GM23338 (cell line): ENCODE results near the gene PUDP. TPM values are rescaled to one million over a fixed set of nuclear protein-coding genes. Genes with fewer than 3 reads are reported as not detected.

Source experiments
- ATAC-seq: fragments of 200-7000 bp; cut with Tn5 transposase; 3 replicates; pipeline ENCODE4 v1.9.1; 2020
- DNase-seq: peaks from one replicate; pipeline ENCODE4 v3.0.0-alpha.2; 2015; ENCODE audit warnings: low spot score
- H2AFZ ChIP-seq: fragments of 200-600 bp; sonication (generic); 2 replicates; pipeline ENCODE4 v1.8.0; 2016; ENCODE audit warnings: antibody characterized with exemption, mild to moderate bottlenecking, moderate library complexity
- H3F3A ChIP-seq: fragments of 200-600 bp; sonication (generic); replicated peaks from 2 replicates; pipeline ENCODE4 v1.8.0; 2017; ENCODE audit warnings: antibody characterized with exemption, mixed run types, low read depth
- H3K27ac ChIP-seq: fragments of 200-600 bp; sonication (generic); 2 replicates; pipeline ENCODE4 v1.6.1; 2016; ENCODE audit warnings: low read depth
- H3K27me3 ChIP-seq: fragments of 200-600 bp; sonication (generic); 2 replicates; pipeline ENCODE4 v1.8.0; 2016; ENCODE audit warnings: mild to moderate bottlenecking, mixed run types, moderate library complexity; ENCODE audit not compliant: insufficient read depth
- H3K36me3 ChIP-seq: fragments of 200-600 bp; sonication (generic); 2 replicates; pipeline ENCODE4 v1.8.0; 2016; ENCODE audit warnings: mild to moderate bottlenecking; ENCODE audit not compliant: insufficient read depth
- H3K4me1 ChIP-seq: fragments of 200-600 bp; sonication (generic); 2 replicates; pipeline ENCODE4 v1.8.0; 2016; ENCODE audit warnings: mild to moderate bottlenecking, moderate library complexity; ENCODE audit not compliant: insufficient read depth
- H3K4me2 ChIP-seq: fragments of 200-600 bp; sonication (generic); 2 replicates; pipeline ENCODE4 v1.7.1; 2017; ENCODE audit warnings: mixed run types
- H3K4me3 ChIP-seq: fragments of 200-600 bp; sonication (generic); 2 replicates; pipeline ENCODE4 v1.6.1; 2016; ENCODE audit warnings: mixed run types
- H3K79me2 ChIP-seq: fragments of 200-600 bp; sonication (generic); replicated peaks from 2 replicates; pipeline ENCODE4 v1.8.0; 2017; ENCODE audit warnings: mild to moderate bottlenecking; ENCODE audit not compliant: insufficient read depth
- H3K9me2 ChIP-seq: fragments of 200-600 bp; sonication (generic); 2 replicates; pipeline ENCODE4 v1.8.0; 2017; ENCODE audit not compliant: insufficient read depth
- H4K20me1 ChIP-seq: fragments of 200-600 bp; sonication (generic); replicated peaks from 2 replicates; pipeline ENCODE4 v1.8.0; 2017; ENCODE audit warnings: mild to moderate bottlenecking; ENCODE audit not compliant: insufficient read depth
- H3K27ac Mint-ChIP-seq: 2 replicates; pipeline ENCODE4 v1.8.0; 2020; ENCODE audit warnings: inconsistent platforms, mild to moderate bottlenecking, moderate library complexity, mixed read lengths
- H3K27me3 Mint-ChIP-seq: 3 replicates; pipeline ENCODE4 v1.8.0; 2022; ENCODE audit warnings: low read depth, mild to moderate bottlenecking, moderate library complexity, mixed read lengths, inconsistent platforms; ENCODE audit not compliant: insufficient read depth, poor library complexity
- H3K36me3 Mint-ChIP-seq: 3 replicates; pipeline ENCODE4 v1.8.0; 2021; ENCODE audit warnings: low read depth, mild to moderate bottlenecking, inconsistent platforms, moderate library complexity, mixed read lengths
- H3K4me1 Mint-ChIP-seq: 3 replicates; pipeline ENCODE4 v1.8.0; 2020; ENCODE audit warnings: mild to moderate bottlenecking, inconsistent platforms, mixed read lengths
- H3K4me3 Mint-ChIP-seq: 3 replicates; pipeline ENCODE4 v1.8.0; 2021; ENCODE audit warnings: moderate library complexity, mild to moderate bottlenecking, inconsistent platforms, mixed read lengths
- H3K9me3 Mint-ChIP-seq: 3 replicates; pipeline ENCODE4 v1.8.0; 2020; ENCODE audit warnings: moderate library complexity, mild to moderate bottlenecking, inconsistent platforms, mixed read lengths
- EZH2 ChIP-seq: fragments of 200-600 bp; sonication (generic); IDR thresholded peaks from one replicate; pipeline ENCODE4 v1.8.0; 2017; ENCODE audit warnings: antibody characterized with exemption, mild to moderate bottlenecking, low read depth; ENCODE audit not compliant: unreplicated experiment
- polyA plus RNA-seq: library from polyadenylated mRNA; unstranded; fragments of >200 nt; fragmentation: Nextera tagmentation; extraction: Ambion mirVana; gene quantifications from 2 replicates; pipeline ENCODE4 v1.2.1, GENCODE V29; 2016
- total RNA-seq: library from RNA; depleted of rRNA; stranded (reverse); fragments of >200 nt; shearing (Covaris generic); gene quantifications from 2 replicates; pipeline ENCODE4 v1.2.3, GENCODE V29; 2014
- TF ChIP-seq, protein P1 (sequence below), 2 experiments: fragments of 200-600 bp in 1 of 2; sonication (generic) in 1 of 2; conservative IDR thresholded peaks; 2 replicates each; pipeline versions ENCODE4 v1.5.1 to v1.6.1; 2016 to 2017; ENCODE audit warnings: antibody characterized with exemption in 2 of 2, low read depth in 2 of 2, mild to moderate bottlenecking in 2 of 2, moderate library complexity in 1 of 2
- TF ChIP-seq, protein P2 (sequence below): IDR thresholded peaks from one replicate; pipeline ENCODE4 v1.6.1; 2018; ENCODE audit warnings: antibody characterized with exemption; ENCODE audit not compliant: unreplicated experiment

The PUDP gene
- total and polyA plus RNA-seq, 2 experiments from 2014 or later = 17.2 to 22.4 TPM

DNA sequence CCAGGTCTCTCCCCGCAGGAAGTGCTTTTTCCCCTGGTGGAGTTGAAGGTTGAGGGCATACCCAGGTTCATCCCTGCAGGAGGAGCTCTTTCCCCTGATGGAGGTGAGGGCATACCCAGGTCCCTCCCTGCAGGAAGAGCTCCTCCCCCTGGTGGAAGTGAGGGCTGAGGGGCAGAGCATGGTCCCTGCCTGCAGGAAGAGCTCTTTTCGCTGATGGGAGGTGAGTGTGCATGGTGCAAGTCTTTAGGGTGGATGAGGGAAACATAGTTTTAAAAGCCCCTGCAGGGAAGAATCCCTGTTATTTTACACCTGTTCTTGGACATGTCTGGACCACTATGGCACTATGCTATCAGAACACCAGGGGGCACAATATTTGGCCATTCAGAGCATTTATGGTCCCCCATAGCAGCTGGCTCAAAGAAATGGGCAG lies 43.7 kb upstream of the PUDP start:
- H3K4me3 Mint-ChIP-seq = no peak overlapping the region
- Histone ChIP-seq H3K4me1 (no peaks in the 10 kb centered on the region), H3K27ac (no peak overlapping the region), H3K36me3 (no peaks in the 10 kb centered on the region), H2AFZ (no peak overlapping the region), H3K4me2 (no peak overlapping the region), H3K79me2 (no peaks in the 10 kb centered on the region), H3K27me3 (no peaks in the 10 kb centered on the region), H3K4me3 (no peak overlapping the region), H4K20me1 (no peaks in the 10 kb centered on the region), H3F3A (no peaks in the 10 kb centered on the region), H3K9me2 (no peaks in the 10 kb centered on the region)
- H3K4me1 Mint-ChIP-seq = peaks cover 10% of the 10 kb centered on the region; the same call in 2 of the 3 replicates
- peaks cover 5% of the 10 kb centered on the region for H3K9me3 Mint-ChIP-seq
- no peak overlapping the region for H3K27ac Mint-ChIP-seq
- peaks cover 4% of the 10 kb centered on the region for H3K27me3 Mint-ChIP-seq
- peaks cover 5% of the 10 kb centered on the region; the same call in 2 of the 3 replicates for H3K36me3 Mint-ChIP-seq
- ATAC-seq (peak; percentile 81), DNase-seq (peak; percentile 51)
- no peak for TF ChIP-seq EZH2
- TF ChIP-seq, protein P1, sequence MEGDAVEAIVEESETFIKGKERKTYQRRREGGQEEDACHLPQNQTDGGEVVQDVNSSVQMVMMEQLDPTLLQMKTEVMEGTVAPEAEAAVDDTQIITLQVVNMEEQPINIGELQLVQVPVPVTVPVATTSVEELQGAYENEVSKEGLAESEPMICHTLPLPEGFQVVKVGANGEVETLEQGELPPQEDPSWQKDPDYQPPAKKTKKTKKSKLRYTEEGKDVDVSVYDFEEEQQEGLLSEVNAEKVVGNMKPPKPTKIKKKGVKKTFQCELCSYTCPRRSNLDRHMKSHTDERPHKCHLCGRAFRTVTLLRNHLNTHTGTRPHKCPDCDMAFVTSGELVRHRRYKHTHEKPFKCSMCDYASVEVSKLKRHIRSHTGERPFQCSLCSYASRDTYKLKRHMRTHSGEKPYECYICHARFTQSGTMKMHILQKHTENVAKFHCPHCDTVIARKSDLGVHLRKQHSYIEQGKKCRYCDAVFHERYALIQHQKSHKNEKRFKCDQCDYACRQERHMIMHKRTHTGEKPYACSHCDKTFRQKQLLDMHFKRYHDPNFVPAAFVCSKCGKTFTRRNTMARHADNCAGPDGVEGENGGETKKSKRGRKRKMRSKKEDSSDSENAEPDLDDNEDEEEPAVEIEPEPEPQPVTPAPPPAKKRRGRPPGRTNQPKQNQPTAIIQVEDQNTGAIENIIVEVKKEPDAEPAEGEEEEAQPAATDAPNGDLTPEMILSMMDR (conservative IDR thresholded peaks at IDR 0.05; ENCODE audit: low read depth in 2 of 2) = peak; percentile 55 to 65; a peak in 3 of 4 replicates

DNA sequence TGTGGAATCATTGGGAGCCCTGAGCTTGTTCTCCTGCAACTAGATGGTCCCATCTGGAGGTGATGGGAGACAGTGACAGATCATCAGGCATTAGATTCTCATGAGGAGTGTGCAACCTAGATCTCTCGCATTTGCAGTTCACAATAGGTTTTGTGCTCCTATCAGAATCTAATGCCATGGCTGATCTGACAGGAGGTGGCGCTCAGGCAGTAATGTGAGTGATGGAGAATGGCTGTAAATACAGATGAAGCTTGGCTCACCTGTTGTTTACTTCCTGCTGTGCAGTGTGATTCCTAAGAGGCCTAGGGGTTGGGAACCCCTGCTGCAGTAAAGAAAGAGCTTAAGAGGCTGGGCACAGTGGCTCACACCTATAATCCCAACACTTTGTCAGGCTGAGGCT lies 42.2 kb upstream of the PUDP start:
- TF ChIP-seq, protein P2, sequence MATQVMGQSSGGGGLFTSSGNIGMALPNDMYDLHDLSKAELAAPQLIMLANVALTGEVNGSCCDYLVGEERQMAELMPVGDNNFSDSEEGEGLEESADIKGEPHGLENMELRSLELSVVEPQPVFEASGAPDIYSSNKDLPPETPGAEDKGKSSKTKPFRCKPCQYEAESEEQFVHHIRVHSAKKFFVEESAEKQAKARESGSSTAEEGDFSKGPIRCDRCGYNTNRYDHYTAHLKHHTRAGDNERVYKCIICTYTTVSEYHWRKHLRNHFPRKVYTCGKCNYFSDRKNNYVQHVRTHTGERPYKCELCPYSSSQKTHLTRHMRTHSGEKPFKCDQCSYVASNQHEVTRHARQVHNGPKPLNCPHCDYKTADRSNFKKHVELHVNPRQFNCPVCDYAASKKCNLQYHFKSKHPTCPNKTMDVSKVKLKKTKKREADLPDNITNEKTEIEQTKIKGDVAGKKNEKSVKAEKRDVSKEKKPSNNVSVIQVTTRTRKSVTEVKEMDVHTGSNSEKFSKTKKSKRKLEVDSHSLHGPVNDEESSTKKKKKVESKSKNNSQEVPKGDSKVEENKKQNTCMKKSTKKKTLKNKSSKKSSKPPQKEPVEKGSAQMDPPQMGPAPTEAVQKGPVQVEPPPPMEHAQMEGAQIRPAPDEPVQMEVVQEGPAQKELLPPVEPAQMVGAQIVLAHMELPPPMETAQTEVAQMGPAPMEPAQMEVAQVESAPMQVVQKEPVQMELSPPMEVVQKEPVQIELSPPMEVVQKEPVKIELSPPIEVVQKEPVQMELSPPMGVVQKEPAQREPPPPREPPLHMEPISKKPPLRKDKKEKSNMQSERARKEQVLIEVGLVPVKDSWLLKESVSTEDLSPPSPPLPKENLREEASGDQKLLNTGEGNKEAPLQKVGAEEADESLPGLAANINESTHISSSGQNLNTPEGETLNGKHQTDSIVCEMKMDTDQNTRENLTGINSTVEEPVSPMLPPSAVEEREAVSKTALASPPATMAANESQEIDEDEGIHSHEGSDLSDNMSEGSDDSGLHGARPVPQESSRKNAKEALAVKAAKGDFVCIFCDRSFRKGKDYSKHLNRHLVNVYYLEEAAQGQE = no peak
- TF ChIP-seq, protein P1 (conservative IDR thresholded peaks at IDR 0.05; ENCODE audit: low read depth in 2 of 2) = peak in 1 of 2 experiments; percentile 26; a peak in 1 of 4 replicates
- no peaks in the 10 kb centered on the region for H3K36me3 ChIP-seq
- Mint-ChIP-seq H3K9me3 (peaks cover 5% of the 10 kb centered on the region), H3K27ac (no peak overlapping the region), H3K4me1 (no peaks in the 10 kb centered on the region), H3K36me3 (peaks cover 5% of the 10 kb centered on the region; the same call in 2 of the 3 replicates), H3K27me3 (peaks cover 3% of the 10 kb centered on the region), H3K4me3 (no peak overlapping the region)
- H3K27ac ChIP-seq = no peak overlapping the region
- ATAC-seq (no peak), DNase-seq (no peak)
- no peaks in the 10 kb centered on the region for H3K27me3 ChIP-seq
- no peaks in the 10 kb centered on the region for H3K4me1 ChIP-seq
- H2AFZ ChIP-seq = no peak overlapping the region
- H3F3A ChIP-seq = no peaks in the 10 kb centered on the region
- H3K9me2 ChIP-seq = no peaks in the 10 kb centered on the region
- no peak overlapping the region for H3K4me2 ChIP-seq
- H4K20me1 ChIP-seq = no peaks in the 10 kb centered on the region
- H3K79me2 ChIP-seq = no peaks in the 10 kb centered on the region
- no peak overlapping the region for H3K4me3 ChIP-seq
